ENCODE data around the gene FAXDC2.

Gene FAXDC2

DNA sequence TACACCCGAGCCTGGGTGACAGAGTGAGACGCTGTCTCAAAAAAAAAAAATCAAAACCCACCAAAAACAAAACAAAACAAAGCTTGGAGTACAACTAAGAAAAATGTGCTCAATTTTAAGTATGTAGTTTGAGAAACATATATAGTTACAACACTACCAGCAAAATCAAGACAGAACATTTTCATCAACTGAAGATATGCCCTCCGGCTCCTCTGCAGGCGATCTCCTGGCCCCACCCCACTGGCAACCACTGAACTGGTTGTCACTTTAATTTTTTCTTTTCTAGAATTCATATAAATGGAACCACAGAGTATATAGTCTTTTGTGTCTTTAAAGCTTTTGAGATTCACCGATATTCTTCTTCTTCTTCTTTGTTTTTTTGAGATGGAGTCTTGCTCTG lies 43.0 kb upstream of the FAXDC2 start:
- H3K4me3 ChIP-seq (ENCODE audit: low read depth, low read length): no peak overlapping the region
- TF ChIP-seq CTCF (IDR thresholded peaks at IDR 0.05; ENCODE audit: low read depth, low read length): no peak

- no peak overlapping the region for H3K4me3 ChIP-seq (ENCODE audit: low read depth, low read length)
- TF ChIP-seq CTCF (IDR thresholded peaks at IDR 0.05; ENCODE audit: low read depth, low read length): no peak
Measured at GRCh38 chr5:154892369-154892771, 42.0 kb upstream of the FAXDC2 start.

- no peak overlapping the region for H3K4me3 ChIP-seq (ENCODE audit: low read depth, low read length)
- TF ChIP-seq CTCF (IDR thresholded peaks at IDR 0.05; ENCODE audit: low read depth, low read length): no peak
Measured at GRCh38 chr5:154885439-154885838, 35.0 kb upstream of the FAXDC2 start.

DNA sequence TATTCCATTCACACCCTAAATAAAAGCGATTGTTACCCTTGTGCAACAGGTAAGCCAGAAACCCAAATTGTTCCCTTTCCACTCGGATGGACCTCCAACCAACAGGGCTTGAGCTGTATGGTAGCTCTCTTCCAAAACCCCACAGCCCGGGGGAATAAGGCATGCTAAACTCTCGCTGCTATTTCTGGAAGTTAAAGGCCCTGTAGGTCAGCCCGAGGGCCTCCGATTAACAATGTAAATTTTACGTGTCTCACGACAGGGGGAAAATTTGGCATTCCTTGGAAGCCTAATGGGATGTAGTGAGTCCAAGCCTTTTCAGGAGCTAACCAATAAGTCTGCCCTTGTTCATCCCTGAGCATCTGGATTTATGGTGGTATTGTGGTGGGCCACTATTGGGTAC lies 34.0 kb upstream of the FAXDC2 start:
- no peak for TF ChIP-seq CTCF (IDR thresholded peaks at IDR 0.05; ENCODE audit: low read depth, low read length)
- no peak overlapping the region for H3K4me3 ChIP-seq (ENCODE audit: low read depth, low read length)

GRCh38 chr5:154881986-154882385 lies 31.6 kb upstream of the FAXDC2 start:
- no peak for TF ChIP-seq CTCF (IDR thresholded peaks at IDR 0.05; ENCODE audit: low read depth, low read length)
- H3K4me3 ChIP-seq (ENCODE audit: low read depth, low read length): no peak overlapping the region

GRCh38 chr5:154878642-154879335 lies 28.4 kb upstream of the FAXDC2 start:
- no peak overlapping the region for H3K4me3 ChIP-seq (ENCODE audit: low read depth, low read length)
- TF ChIP-seq CTCF (IDR thresholded peaks at IDR 0.05; ENCODE audit: low read depth, low read length): no peak

GRCh38 chr5:154873791-154874331 lies 23.5 kb upstream of the FAXDC2 start:
- no peak overlapping the region for H3K4me3 ChIP-seq (ENCODE audit: low read depth, low read length)
- no peak for TF ChIP-seq CTCF (IDR thresholded peaks at IDR 0.05; ENCODE audit: low read depth, low read length)
